ENCODE measurements around the gene COL18A1.

GRCh38 chr21:45427331-45428271, 22.6 kb downstream of the COL18A1 start:
- no peak for TF ChIP-seq CTCF (optimal IDR thresholded peaks at IDR 0.05 in 1 of 3, IDR thresholded peaks at IDR 0.05 in 1 of 3, conservative IDR thresholded peaks at IDR 0.05 in 1 of 3; ENCODE audit: extremely low read depth in 1 of 3, insufficient read depth in 2 of 3, low read length in 3 of 3)
- no peak for TF ChIP-seq EZH2 (IDR thresholded peaks at IDR 0.05; ENCODE audit: low read length)

Data from keratinocyte (primary cell).